ENCODE results near the gene FLVCR2.
A peak's percentile ranks its signal among the peaks of the same experiment; 100 is the strongest.

DNA sequence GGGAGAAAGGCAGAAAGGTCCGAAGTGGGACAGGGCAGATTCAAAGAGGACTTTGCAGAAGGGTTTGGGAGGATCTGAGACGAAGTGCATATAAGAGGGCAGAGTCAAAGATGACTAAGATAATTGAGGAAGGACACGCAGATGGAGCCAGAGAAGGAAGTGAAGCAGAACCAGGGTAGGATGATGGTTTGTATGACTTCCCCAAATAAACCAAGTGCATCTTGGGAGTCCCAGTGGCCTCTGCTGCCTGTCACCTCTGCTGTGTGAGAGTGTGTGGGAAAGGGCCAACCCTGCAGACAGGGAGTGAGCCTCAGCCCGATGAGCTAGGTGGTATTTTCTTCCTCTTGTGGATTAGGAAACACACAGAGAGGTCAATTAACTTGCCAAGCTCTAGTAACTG lies 36.8 kb downstream of the FLVCR2 start:
- no peak for TF ChIP-seq POLR2A (IDR thresholded peaks at IDR 0.05; ENCODE audit: low read depth, low read length)
- TF ChIP-seq PAX5 (IDR thresholded peaks at IDR 0.05; ENCODE audit: insufficient read depth, low read length, severe bottlenecking), result no peak
- TF ChIP-seq POLR2AphosphoS5 (IDR thresholded peaks at IDR 0.05; ENCODE audit: low read depth, low read length), result no peak
- TF ChIP-seq TAF1 (IDR thresholded peaks at IDR 0.05; ENCODE audit: low read depth, low read length), result no peak
- peak; percentile 32; the same call in 1 of the 2 replicates for TF ChIP-seq SPI1 (IDR thresholded peaks at IDR 0.05; ENCODE audit: low read depth, low read length)

Measured in GM12891 (cell line).